Measurements from ENCODE around the gene NRIP1.
"Not testable (repeated sequence)": the region's sequence is repeated elsewhere in the genome, so short reads cannot be mapped to it uniquely, and the experiment has no call there.

NRIP1 gene

GRCh38 chr21:14945176-14945575 is 119.6 kb downstream of the NRIP1 start:
- DNase-seq, result no peak

GRCh38 chr21:14943616-14944015 is 121.2 kb downstream of the NRIP1 start:
- ChIA-PET CTCF (no interaction called here), POLR2A (interaction anchor here (0.6 kb wide), 1 partner anchor 62 kb away, joined by 3 read pairs; no protein-coding TSS in a partner anchor)
- DNase-seq, result no peak
- Histone ChIP-seq H3K4me1 (ENCODE audit: control extremely low read depth in 1 of 4, control insufficient read depth in 4 of 4, insufficient read depth in 4 of 4, low read length in 3 of 4) (no peaks in the 10 kb centered on the region), H3K9me3 (ENCODE audit: control extremely low read depth in 1 of 5, control insufficient read depth in 4 of 5, insufficient read depth in 2 of 5, low read depth in 1 of 5, low read length in 4 of 5) (peaks cover 0 to 21% (median 5%) of the 10 kb centered on the region in 5 experiments), H3K27ac (ENCODE audit: insufficient read depth in 1 of 2, low read depth in 1 of 2, low read length in 2 of 2, poor library complexity in 1 of 2, severe bottlenecking in 2 of 2) (no peak overlapping the region), H3K4me3 (ENCODE audit: control insufficient read depth in 1 of 7, extremely low read depth in 1 of 7, insufficient read depth in 4 of 7, low read depth in 2 of 7, low read length in 6 of 7) (no peak overlapping the region), H3K36me3 (ENCODE audit: control insufficient read depth in 4 of 4, insufficient read depth in 4 of 4, low read length in 3 of 4) (no peaks in the 10 kb centered on the region), H3K27me3 (replicated peaks in 2 of 5; ENCODE audit: control insufficient read depth in 4 of 5, insufficient read depth in 5 of 5, low read length in 4 of 5) (no peaks in the 10 kb centered on the region)
- WGBS (ENCODE audit: insufficient coverage), result 89% methylated on average over 1 of the region's 3 CpGs

More at GRCh38 chr21:14945176-14945575, 119.6 kb downstream of the NRIP1 start:
- WGBS (ENCODE audit: insufficient coverage), result 100% methylated on average over 2 of the region's 3 CpGs
- no peaks in the 10 kb centered on the region for H3K27me3 ChIP-seq (replicated peaks in 2 of 5; ENCODE audit: control insufficient read depth in 4 of 5, insufficient read depth in 5 of 5, low read length in 4 of 5)
- no peak overlapping the region for H3K4me3 ChIP-seq (ENCODE audit: control insufficient read depth in 1 of 7, extremely low read depth in 1 of 7, insufficient read depth in 4 of 7, low read depth in 2 of 7, low read length in 6 of 7)
- ChIA-PET POLR2A (no interaction called here), CTCF (no interaction called here)
- peaks cover 0 to 16% (median 3%) of the 10 kb centered on the region in 5 experiments for H3K9me3 ChIP-seq (ENCODE audit: control extremely low read depth in 1 of 5, control insufficient read depth in 4 of 5, insufficient read depth in 2 of 5, low read depth in 1 of 5, low read length in 4 of 5)
- peaks cover 0 to 2% (median 0%) of the 10 kb centered on the region in 4 experiments for H3K36me3 ChIP-seq (ENCODE audit: control insufficient read depth in 4 of 4, insufficient read depth in 4 of 4, low read length in 3 of 4)
- H3K4me1 ChIP-seq (ENCODE audit: control extremely low read depth in 1 of 4, control insufficient read depth in 4 of 4, insufficient read depth in 4 of 4, low read length in 3 of 4), result no peaks in the 10 kb centered on the region
- H3K27ac ChIP-seq (ENCODE audit: insufficient read depth in 1 of 2, low read depth in 1 of 2, low read length in 2 of 2, poor library complexity in 1 of 2, severe bottlenecking in 2 of 2), result no peak overlapping the region

- whole genome bisulfite sequencing (ENCODE audit: insufficient coverage), result 95% methylated on average over 2 of the region's 2 CpGs
- no peak for DNase-seq
- POLR2A ChIA-PET, result no interaction called here
- Histone ChIP-seq H3K4me3 (ENCODE audit: control insufficient read depth in 1 of 7, extremely low read depth in 1 of 7, insufficient read depth in 4 of 7, low read depth in 2 of 7, low read length in 6 of 7) (no peak overlapping the region), H3K4me1 (ENCODE audit: control extremely low read depth in 1 of 4, control insufficient read depth in 4 of 4, insufficient read depth in 4 of 4, low read length in 3 of 4) (no peaks in the 10 kb centered on the region), H3K27me3 (replicated peaks in 2 of 5; ENCODE audit: control insufficient read depth in 4 of 5, insufficient read depth in 5 of 5, low read length in 4 of 5) (no peaks in the 10 kb centered on the region), H3K27ac (ENCODE audit: insufficient read depth in 1 of 2, low read depth in 1 of 2, low read length in 2 of 2, poor library complexity in 1 of 2, severe bottlenecking in 2 of 2) (no peak overlapping the region), H3K9me3 (ENCODE audit: control extremely low read depth in 1 of 5, control insufficient read depth in 4 of 5, insufficient read depth in 2 of 5, low read depth in 1 of 5, low read length in 4 of 5) (peaks cover 0 to 20% (median 4%) of the 10 kb centered on the region in 5 experiments), H3K36me3 (ENCODE audit: control insufficient read depth in 4 of 4, insufficient read depth in 4 of 4, low read length in 3 of 4) (no peaks in the 10 kb centered on the region)
- CTCF ChIA-PET, result interaction anchor here (0.8 kb wide), 1 partner anchor 11 kb away, joined by 3 read pairs; no protein-coding TSS in a partner anchor
Measured at GRCh38 chr21:14942801-14943490, 121.9 kb downstream of the NRIP1 start.

GRCh38 chr21:14927324-14927723 is 137.5 kb downstream of the NRIP1 start:
- POLR2A ChIA-PET, DNase-seq: not testable (repeated sequence)
- no CpG with 5 or more reads among the region's 13 CpGs for WGBS (ENCODE audit: insufficient coverage)

GRCh38 chr21:14926186-14926585 is 138.6 kb downstream of the NRIP1 start:
- Histone ChIP-seq H3K27me3 (replicated peaks in 2 of 5; ENCODE audit: control insufficient read depth in 4 of 5, insufficient read depth in 5 of 5, low read length in 4 of 5) (no peaks in the 10 kb centered on the region), H3K36me3 (ENCODE audit: control insufficient read depth in 4 of 4, insufficient read depth in 4 of 4, low read length in 3 of 4) (no peaks in the 10 kb centered on the region), H3K4me1 (ENCODE audit: control extremely low read depth in 1 of 4, control insufficient read depth in 4 of 4, insufficient read depth in 4 of 4, low read length in 3 of 4) (no peaks in the 10 kb centered on the region), H3K9me3 (ENCODE audit: control extremely low read depth in 1 of 5, control insufficient read depth in 4 of 5, insufficient read depth in 2 of 5, low read depth in 1 of 5, low read length in 4 of 5) (peaks cover 0 to 7% (median 0%) of the 10 kb centered on the region in 5 experiments), H3K27ac (ENCODE audit: insufficient read depth in 1 of 2, low read depth in 1 of 2, low read length in 2 of 2, poor library complexity in 1 of 2, severe bottlenecking in 2 of 2) (no peak overlapping the region), H3K4me3 (ENCODE audit: control insufficient read depth in 1 of 7, extremely low read depth in 1 of 7, insufficient read depth in 4 of 7, low read depth in 2 of 7, low read length in 6 of 7) (no peak overlapping the region)
- ChIA-PET POLR2A (no interaction called here), CTCF (interaction anchor here (1.1 kb wide), 1 partner anchor 10 kb away, joined by 3 read pairs; no protein-coding TSS in a partner anchor)
- WGBS (ENCODE audit: insufficient coverage), result 100% methylated on average over 1 of the region's 3 CpGs
- DNase-seq, result no peak

More at GRCh38 chr21:14927324-14927723, 137.5 kb downstream of the NRIP1 start:
- not testable (repeated sequence) for H3K36me3 ChIP-seq (ENCODE audit: control insufficient read depth in 4 of 4, insufficient read depth in 4 of 4, low read length in 3 of 4); H3K27ac ChIP-seq (ENCODE audit: insufficient read depth in 1 of 2, low read depth in 1 of 2, low read length in 2 of 2, poor library complexity in 1 of 2, severe bottlenecking in 2 of 2); H3K9me3 ChIP-seq (ENCODE audit: control extremely low read depth in 1 of 5, control insufficient read depth in 4 of 5, insufficient read depth in 2 of 5, low read depth in 1 of 5, low read length in 4 of 5); H3K27me3 ChIP-seq (replicated peaks in 2 of 5; ENCODE audit: control insufficient read depth in 4 of 5, insufficient read depth in 5 of 5, low read length in 4 of 5); H3K4me1 ChIP-seq (ENCODE audit: control extremely low read depth in 1 of 4, control insufficient read depth in 4 of 4, insufficient read depth in 4 of 4, low read length in 3 of 4); H3K4me3 ChIP-seq (ENCODE audit: control insufficient read depth in 1 of 7, extremely low read depth in 1 of 7, insufficient read depth in 4 of 7, low read depth in 2 of 7, low read length in 6 of 7)
- CTCF ChIA-PET, result interaction anchor here (1.1 kb wide), 1 partner anchor 11 kb away, joined by 3 read pairs; no protein-coding TSS in a partner anchor

- H3K4me3 ChIP-seq (ENCODE audit: control insufficient read depth in 1 of 7, extremely low read depth in 1 of 7, insufficient read depth in 4 of 7, low read depth in 2 of 7, low read length in 6 of 7), result no peak overlapping the region
- no peaks in the 10 kb centered on the region for H3K4me1 ChIP-seq (ENCODE audit: control extremely low read depth in 1 of 4, control insufficient read depth in 4 of 4, insufficient read depth in 4 of 4, low read length in 3 of 4)
- H3K9me3 ChIP-seq (ENCODE audit: control extremely low read depth in 1 of 5, control insufficient read depth in 4 of 5, insufficient read depth in 2 of 5, low read depth in 1 of 5, low read length in 4 of 5), result peaks cover 0 to 7% (median 0%) of the 10 kb centered on the region in 5 experiments
- H3K36me3 ChIP-seq (ENCODE audit: control insufficient read depth in 4 of 4, insufficient read depth in 4 of 4, low read length in 3 of 4), result no peaks in the 10 kb centered on the region
- no peak overlapping the region for H3K27ac ChIP-seq (ENCODE audit: insufficient read depth in 1 of 2, low read depth in 1 of 2, low read length in 2 of 2, poor library complexity in 1 of 2, severe bottlenecking in 2 of 2)
- ChIA-PET POLR2A (no interaction called here), CTCF (no interaction called here)
- WGBS (ENCODE audit: insufficient coverage), result no CpG with 5 or more reads among the region's 1 CpG
- H3K27me3 ChIP-seq (replicated peaks in 2 of 5; ENCODE audit: control insufficient read depth in 4 of 5, insufficient read depth in 5 of 5, low read length in 4 of 5), result no peaks in the 10 kb centered on the region
- no peak for DNase-seq
Measured at GRCh38 chr21:14923468-14923867, 141.3 kb downstream of the NRIP1 start.

- H3K9me3 ChIP-seq (ENCODE audit: control extremely low read depth in 1 of 5, control insufficient read depth in 4 of 5, insufficient read depth in 2 of 5, low read depth in 1 of 5, low read length in 4 of 5), result peaks cover 0 to 7% (median 0%) of the 10 kb centered on the region in 5 experiments
- H3K27me3 ChIP-seq (replicated peaks in 2 of 5; ENCODE audit: control insufficient read depth in 4 of 5, insufficient read depth in 5 of 5, low read length in 4 of 5), result no peaks in the 10 kb centered on the region
- no peaks in the 10 kb centered on the region for H3K36me3 ChIP-seq (ENCODE audit: control insufficient read depth in 4 of 4, insufficient read depth in 4 of 4, low read length in 3 of 4)
- DNase-seq, result no peak
- no peak overlapping the region for H3K4me3 ChIP-seq (ENCODE audit: control insufficient read depth in 1 of 7, extremely low read depth in 1 of 7, insufficient read depth in 4 of 7, low read depth in 2 of 7, low read length in 6 of 7)
- H3K4me1 ChIP-seq (ENCODE audit: control extremely low read depth in 1 of 4, control insufficient read depth in 4 of 4, insufficient read depth in 4 of 4, low read length in 3 of 4), result no peaks in the 10 kb centered on the region
- H3K27ac ChIP-seq (ENCODE audit: insufficient read depth in 1 of 2, low read depth in 1 of 2, low read length in 2 of 2, poor library complexity in 1 of 2, severe bottlenecking in 2 of 2), result no peak overlapping the region
- no CpG with 5 or more reads among the region's 1 CpG for WGBS (ENCODE audit: insufficient coverage)
- ChIA-PET POLR2A (no interaction called here), CTCF (no interaction called here)
Measured at GRCh38 chr21:14922980-14923379, 141.8 kb downstream of the NRIP1 start.
